Measurements from ENCODE around the gene UBE2K.

The UBE2K gene, protein sequence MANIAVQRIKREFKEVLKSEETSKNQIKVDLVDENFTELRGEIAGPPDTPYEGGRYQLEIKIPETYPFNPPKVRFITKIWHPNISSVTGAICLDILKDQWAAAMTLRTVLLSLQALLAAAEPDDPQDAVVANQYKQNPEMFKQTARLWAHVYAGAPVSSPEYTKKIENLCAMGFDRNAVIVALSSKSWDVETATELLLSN

DNA sequence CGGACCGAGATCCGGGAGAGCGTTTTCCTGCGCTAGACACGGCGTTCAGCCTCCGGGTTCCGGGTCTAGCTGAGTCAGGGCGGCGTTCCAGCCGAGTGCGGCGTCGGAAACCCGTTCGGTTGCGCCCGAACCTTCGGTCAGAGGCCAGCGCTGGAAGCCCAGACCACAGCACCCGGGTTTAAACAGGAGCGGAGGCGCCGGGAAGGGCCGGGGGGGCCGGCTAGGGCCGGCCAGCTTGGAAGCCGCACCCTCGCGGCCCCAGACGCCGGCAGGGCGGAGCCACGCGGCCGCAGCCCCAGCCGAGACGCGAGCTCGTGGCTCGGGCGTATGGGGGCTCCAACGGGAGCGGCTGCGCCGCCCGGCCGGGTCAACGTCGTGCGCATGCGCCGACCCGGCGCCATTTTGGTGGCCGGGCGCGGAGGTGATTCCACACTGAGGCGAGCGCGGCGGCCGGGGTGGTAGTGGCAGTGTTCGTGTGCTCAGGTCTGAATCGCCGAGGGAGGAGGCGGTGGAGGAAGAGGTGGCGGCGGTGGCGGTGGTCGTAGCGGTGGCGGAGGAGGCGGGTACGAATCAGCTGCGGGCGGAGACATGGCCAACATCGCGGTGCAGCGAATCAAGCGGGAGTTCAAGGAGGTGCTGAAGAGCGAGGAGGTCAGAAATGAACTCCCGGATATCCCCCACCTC, at the start of gene UBE2K:
Gene UBE2K (plus strand): TSS at position 397 of the 684 bp plus-strand sequence. CDS start 192 bp downstream, at position 589.
- TF ChIP-seq, protein P1, sequence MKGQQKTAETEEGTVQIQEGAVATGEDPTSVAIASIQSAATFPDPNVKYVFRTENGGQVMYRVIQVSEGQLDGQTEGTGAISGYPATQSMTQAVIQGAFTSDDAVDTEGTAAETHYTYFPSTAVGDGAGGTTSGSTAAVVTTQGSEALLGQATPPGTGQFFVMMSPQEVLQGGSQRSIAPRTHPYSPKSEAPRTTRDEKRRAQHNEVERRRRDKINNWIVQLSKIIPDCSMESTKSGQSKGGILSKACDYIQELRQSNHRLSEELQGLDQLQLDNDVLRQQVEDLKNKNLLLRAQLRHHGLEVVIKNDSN (IDR thresholded peaks at IDR 0.05) = no peak
- TF ChIP-seq, protein P2, sequence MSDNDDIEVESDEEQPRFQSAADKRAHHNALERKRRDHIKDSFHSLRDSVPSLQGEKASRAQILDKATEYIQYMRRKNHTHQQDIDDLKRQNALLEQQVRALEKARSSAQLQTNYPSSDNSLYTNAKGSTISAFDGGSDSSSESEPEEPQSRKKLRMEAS (IDR thresholded peaks at IDR 0.05) = no peak; the same call in 1 of the 2 replicates
- peak; percentile 79 for TF ChIP-seq TAF1 (IDR thresholded peaks at IDR 0.05; ENCODE audit: low read depth)
- TF ChIP-seq YY1 (IDR thresholded peaks at IDR 0.05; ENCODE audit: low read depth) = peak; percentile 93
- no peak for TF ChIP-seq FOXM1 (IDR thresholded peaks at IDR 0.05; ENCODE audit: borderline replicate concordance, low read depth)

DNA sequence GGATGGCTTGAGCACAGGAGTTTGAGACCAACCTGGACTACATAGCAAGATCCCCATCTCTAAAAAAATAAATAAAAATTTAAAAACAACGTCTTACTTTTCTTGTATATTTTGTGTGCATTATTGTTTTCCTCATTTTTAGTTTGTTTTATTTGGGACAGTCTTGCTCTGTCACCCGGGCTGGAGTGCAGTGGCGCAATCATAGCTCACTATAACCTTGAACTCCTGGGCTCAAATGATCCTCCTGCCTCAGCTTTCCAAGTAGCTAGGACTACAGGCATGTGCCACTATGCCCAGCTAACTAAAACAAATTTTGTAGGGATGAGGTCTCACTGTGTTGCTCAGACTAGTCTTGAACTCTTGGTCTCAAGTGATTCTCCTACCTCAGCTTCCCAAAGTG, 49.7 kb upstream of the UBE2K start:
- TF ChIP-seq ZBTB7A (IDR thresholded peaks at IDR 0.05; ENCODE audit: low read depth) = no peak
- TF ChIP-seq CREB1 (IDR thresholded peaks at IDR 0.05; ENCODE audit: low read depth) = no peak
- TF ChIP-seq FOXM1 (IDR thresholded peaks at IDR 0.05; ENCODE audit: borderline replicate concordance, low read depth) = no peak
- no peak for TF ChIP-seq EGR1 (IDR thresholded peaks at IDR 0.05)
- no peak for TF ChIP-seq RAD21 (IDR thresholded peaks at IDR 0.05; ENCODE audit: low read depth)
- TF ChIP-seq, protein P3, sequence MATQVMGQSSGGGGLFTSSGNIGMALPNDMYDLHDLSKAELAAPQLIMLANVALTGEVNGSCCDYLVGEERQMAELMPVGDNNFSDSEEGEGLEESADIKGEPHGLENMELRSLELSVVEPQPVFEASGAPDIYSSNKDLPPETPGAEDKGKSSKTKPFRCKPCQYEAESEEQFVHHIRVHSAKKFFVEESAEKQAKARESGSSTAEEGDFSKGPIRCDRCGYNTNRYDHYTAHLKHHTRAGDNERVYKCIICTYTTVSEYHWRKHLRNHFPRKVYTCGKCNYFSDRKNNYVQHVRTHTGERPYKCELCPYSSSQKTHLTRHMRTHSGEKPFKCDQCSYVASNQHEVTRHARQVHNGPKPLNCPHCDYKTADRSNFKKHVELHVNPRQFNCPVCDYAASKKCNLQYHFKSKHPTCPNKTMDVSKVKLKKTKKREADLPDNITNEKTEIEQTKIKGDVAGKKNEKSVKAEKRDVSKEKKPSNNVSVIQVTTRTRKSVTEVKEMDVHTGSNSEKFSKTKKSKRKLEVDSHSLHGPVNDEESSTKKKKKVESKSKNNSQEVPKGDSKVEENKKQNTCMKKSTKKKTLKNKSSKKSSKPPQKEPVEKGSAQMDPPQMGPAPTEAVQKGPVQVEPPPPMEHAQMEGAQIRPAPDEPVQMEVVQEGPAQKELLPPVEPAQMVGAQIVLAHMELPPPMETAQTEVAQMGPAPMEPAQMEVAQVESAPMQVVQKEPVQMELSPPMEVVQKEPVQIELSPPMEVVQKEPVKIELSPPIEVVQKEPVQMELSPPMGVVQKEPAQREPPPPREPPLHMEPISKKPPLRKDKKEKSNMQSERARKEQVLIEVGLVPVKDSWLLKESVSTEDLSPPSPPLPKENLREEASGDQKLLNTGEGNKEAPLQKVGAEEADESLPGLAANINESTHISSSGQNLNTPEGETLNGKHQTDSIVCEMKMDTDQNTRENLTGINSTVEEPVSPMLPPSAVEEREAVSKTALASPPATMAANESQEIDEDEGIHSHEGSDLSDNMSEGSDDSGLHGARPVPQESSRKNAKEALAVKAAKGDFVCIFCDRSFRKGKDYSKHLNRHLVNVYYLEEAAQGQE (IDR thresholded peaks at IDR 0.05; ENCODE audit: low read depth) = no peak
- no peak for TF ChIP-seq TEAD4 (IDR thresholded peaks at IDR 0.05)
- TF ChIP-seq TCF12 (IDR thresholded peaks at IDR 0.05; ENCODE audit: low read depth) = no peak
- TF ChIP-seq YY1 (IDR thresholded peaks at IDR 0.05; ENCODE audit: low read depth) = no peak
- TF ChIP-seq NFIC (IDR thresholded peaks at IDR 0.05) = no peak
- no peak for TF ChIP-seq TAF1 (IDR thresholded peaks at IDR 0.05; ENCODE audit: low read depth)
- no peak for TF ChIP-seq CEBPB (IDR thresholded peaks at IDR 0.05)
- TF ChIP-seq, protein P2 (IDR thresholded peaks at IDR 0.05) = no peak
- no peak for TF ChIP-seq EP300 (IDR thresholded peaks at IDR 0.05; ENCODE audit: borderline replicate concordance)
- TF ChIP-seq, protein P1 (IDR thresholded peaks at IDR 0.05) = no peak

DNA sequence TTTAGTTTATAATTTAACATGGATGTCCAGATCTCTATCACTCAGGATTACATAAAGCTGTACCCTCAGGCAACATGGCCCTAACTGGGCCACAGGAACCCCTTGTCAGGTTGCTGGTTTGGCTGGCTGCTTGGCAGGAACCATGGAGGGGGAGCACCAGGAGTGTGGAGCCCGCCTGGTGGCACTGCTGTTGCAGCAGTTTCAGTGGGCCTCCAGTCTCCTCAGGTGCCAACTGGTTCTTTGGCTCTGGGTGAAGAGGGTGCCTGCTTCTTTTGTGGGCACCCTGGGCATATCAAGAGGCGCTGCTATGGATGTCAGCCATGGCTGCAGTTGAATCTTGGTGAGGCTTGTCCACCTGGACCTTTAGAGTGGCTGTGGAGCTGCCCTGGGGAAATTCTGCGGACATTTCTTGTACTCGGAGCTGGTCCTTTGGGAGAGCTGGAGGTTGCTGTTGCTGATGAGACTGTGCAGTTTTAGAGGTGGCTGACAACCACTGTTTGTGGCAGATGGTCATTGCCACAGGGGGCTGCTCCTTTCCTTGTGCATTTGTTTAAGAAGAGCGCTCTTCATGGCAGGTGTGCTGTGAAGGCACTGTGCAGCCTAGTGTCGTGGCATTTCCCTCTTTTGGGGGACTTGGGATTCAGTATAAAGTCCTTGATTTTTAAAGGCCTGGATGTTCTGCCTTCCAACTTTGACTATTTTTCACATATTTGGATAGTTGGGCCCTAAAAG, 48.9 kb upstream of the UBE2K start:
- TF ChIP-seq, protein P1 (IDR thresholded peaks at IDR 0.05) = no peak
- TF ChIP-seq NFIC (IDR thresholded peaks at IDR 0.05) (no peak), CREB1 (IDR thresholded peaks at IDR 0.05; ENCODE audit: low read depth) (no peak), TEAD4 (IDR thresholded peaks at IDR 0.05) (no peak), TCF12 (IDR thresholded peaks at IDR 0.05; ENCODE audit: low read depth) (no peak), YY1 (IDR thresholded peaks at IDR 0.05; ENCODE audit: low read depth) (no peak), RAD21 (IDR thresholded peaks at IDR 0.05; ENCODE audit: low read depth) (no peak)
- TF ChIP-seq, protein P3 (IDR thresholded peaks at IDR 0.05; ENCODE audit: low read depth) = no peak
- TF ChIP-seq, protein P2 (IDR thresholded peaks at IDR 0.05) = no peak

DNA sequence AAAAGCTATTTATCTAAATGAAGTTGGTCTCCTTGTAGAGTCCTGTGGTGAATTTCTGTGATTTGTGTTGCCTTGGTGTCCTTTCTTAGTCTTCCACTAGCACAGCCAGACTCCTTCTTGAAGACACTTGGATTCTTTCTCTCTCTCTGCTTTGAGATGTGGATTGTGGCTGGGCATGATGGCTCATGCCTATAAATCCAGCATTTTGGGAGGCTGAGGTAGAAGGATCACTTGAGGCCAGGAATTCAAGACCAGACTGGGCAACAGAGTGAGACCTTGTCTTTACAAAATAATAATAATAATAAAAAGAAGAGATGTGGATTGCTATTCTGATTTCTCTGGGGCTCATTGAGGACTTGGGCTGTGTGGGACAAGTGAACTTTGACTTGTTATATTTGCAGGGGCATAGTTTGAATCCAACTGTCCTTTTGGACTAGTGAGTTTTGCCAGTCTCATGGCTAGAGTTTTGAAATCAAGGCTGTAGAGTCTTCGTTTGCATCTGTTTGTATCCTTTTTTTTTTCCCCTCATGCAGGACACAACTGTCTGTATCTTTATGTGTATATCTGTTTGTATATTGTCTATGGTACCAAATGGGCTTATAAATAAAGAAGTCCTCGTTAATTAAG, 48.2 kb upstream of the UBE2K start:
- TF ChIP-seq ZBTB7A (IDR thresholded peaks at IDR 0.05; ENCODE audit: low read depth) (no peak), CREB1 (IDR thresholded peaks at IDR 0.05; ENCODE audit: low read depth) (no peak), TAF1 (IDR thresholded peaks at IDR 0.05; ENCODE audit: low read depth) (no peak), TCF12 (IDR thresholded peaks at IDR 0.05; ENCODE audit: low read depth) (no peak), CEBPB (IDR thresholded peaks at IDR 0.05) (no peak)
- TF ChIP-seq, protein P1 (IDR thresholded peaks at IDR 0.05) = no peak
